T-helper 2 cell (primary cell): Measurements from ENCODE around the gene CADM1.
A peak's percentile ranks its signal among the peaks of the same experiment; 100 is the strongest.

Experiments
- DNase-seq, 5 experiments: peaks; one replicate each; pipeline versions ENCODE4 v3.0.0 to v3.0.0-alpha.2; 2012 to 2022

Gene CADM1

DNA sequence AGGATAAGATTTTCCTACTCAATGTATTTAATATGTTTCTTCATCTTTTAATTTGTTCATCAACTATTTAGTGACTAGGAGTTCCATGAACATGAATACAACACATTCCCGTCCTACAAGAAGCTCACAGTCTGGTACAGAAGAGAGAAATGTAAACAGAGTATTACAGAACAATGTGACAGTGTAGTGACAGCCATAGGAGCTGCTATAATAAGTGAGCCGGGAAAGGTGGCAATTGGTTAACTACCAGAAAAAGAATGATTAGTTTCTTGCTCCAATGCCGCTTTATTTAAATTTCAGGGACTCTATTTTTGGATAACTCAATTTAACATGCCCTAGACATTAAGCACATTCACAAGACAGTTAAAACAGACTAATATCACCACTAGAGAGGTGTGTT lies 192.3 kb downstream of the CADM1 start:
- no peak for DNase-seq

DNA sequence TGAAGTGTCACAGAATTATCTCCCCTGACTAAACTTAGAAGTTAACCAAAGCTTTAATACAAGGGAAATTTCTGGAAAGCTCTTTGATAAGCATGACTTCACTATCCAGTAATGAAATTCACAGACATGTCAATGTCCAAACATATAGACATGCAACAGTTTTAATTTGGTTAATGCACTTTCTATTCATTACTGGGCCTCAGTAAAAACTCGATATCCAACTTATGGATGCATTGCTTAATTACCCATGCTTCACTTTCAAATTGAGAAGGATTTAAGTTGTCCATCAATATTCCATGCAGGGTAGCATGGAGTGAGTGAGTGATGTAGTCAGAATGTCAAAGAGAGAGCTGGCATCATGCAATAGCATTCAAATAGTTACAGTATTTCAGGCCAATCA lies 197.5 kb downstream of the CADM1 start:
- DNase-seq = no peak

GRCh38 chr11:115304774-115305472 lies 199.3 kb downstream of the CADM1 start:
- DNase-seq = peak in 1 of 5 experiments; percentile 22

DNA sequence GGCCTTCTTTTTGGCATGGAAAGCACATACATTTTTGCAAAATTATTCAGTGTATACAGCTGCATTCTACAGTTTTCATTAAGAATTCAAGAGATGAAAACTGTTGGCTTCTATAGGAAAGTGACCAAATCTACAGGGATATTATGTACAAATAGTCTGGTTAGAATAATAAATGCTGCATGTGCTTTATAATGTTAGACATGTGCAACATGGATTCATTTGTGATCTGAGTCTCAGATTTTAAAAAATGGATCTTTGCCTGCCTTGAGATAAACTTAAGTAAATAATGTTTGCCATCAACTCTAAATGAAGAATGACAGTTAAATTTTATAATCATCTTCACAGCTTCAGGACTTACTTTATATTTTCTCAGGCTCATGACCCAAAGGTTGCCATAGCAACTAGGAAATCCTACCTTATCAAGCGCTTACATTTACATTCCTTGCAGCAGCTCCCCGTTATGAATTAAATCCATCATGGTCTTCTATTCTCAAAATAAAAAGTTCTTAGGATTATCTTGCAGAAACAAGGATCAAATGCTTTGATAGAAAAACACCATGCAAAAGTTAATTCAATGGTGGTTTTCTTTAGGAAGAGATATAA lies 200.2 kb downstream of the CADM1 start:
- no peak for DNase-seq

DNA sequence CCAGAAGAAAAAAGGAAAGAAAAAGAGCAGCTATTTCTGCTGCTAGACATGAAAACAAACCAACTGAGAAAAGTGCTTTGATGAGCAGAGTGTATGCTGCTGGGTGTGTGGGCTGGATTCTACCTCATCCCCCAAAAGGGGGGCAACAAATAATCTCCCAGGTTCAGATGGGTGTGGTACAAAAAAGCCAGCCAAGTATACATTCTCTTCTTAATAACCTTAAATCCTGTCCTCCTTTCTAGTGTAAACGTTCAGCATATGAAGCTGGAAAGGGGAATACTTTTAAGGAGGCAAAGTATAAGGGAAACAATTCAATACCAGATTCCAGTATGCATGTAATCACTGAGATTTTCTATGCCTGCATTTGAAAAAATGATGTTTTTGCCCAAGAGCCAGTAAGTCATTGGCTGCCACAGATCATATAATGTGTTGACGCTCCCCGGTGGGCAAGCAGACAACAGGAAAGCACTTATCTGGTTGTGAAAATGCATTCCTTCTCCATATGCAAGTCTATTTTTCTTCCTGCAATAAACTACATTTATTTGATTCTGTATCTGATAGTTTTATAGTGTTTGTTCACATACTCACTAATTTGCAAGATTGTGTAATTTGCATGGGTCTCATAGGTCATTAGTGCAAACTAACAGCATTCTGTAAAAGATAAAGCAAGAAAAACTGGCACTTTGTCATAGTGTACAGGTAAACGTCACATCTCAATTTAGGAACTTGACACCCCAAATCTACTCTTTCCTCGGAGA lies 201.1 kb downstream of the CADM1 start:
- no peak for DNase-seq

DNA sequence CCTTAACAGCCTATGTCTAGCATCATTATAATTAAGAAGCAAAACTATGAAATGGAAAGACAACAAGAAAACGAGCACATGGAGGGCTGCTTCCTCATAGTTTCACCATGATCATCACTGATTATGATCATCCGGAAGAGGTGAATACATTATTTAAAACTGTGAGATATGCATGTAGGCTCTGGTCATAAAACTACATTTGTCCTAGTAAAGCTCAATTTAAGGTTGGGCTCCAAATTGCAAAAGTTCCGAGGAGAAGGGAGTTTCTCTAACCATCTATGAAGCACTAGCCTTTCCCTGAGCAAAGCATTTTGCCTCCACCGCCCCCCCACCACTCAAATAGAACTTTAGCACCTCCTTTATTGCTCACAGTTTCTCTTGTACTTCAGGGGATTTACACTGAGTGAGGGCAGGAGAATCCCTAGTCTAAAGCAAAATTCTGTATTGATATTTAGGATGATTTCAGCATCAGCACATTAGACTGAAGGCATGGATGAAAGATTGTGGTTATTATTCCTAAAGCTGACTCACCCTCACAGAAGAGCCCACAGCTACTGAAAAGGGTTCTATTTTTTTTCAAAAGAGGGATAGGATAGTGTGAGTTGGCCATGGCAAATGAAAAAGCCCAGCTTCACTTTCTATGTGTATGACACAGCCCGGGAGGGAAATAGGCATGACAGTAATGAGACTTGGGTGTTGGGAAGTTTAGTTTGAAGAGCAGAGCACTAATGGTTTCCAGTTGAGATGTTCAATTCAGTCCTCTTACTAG lies 203.4 kb downstream of the CADM1 start:
- DNase-seq = no peak

DNA sequence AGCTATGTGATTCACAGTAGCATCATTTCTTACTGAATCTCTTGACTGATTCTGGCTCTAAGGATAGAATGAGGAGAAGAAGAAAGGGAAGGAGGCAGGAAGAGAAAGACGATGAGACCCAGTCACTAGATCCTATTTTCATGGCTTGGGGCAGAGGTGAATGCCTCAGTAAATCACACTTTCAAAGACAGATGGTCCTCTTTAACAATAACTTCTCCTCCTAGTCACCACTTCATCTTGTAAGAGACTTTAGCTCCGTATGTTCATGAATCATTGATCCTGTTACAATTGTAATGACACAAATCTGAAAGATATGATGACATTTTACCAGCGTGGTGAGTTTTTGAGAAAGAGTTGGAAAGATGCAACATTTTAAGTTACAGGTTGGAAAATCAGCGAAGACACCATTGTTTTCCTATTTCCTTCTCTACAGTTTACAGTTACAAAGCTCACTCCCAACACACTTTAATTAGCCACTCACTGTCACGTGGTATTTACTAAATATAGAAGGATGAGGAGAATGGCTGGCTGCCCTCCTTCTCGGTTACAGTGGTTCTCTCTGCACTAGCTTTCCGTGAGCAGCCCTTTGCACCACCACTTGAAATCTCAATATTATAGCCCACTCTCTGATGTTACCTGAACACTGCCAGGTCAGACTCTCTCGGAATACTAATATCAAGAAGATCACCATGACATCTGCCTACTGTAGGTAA lies 205.8 kb downstream of the CADM1 start:
- no peak for DNase-seq

DNA sequence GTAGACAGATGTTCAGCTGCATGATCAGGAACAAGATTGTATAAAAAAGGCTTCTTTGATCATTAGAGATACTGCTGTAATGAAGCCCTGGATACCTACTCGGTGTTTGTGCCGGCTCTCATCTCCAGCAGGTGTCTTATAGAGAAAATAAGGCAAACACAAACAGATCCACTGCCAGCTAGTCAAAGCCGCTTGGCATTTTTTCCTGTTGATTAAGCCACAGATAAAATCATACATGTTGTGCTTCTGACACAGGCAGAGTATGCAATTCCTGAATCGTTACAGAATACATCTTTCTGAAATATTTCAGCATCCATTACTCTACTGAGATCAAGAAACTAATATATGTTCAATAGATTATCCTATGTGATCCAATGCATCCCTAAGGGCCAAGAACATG lies 206.9 kb downstream of the CADM1 start:
- no peak for DNase-seq

GRCh38 chr11:115291325-115291724 lies 212.9 kb downstream of the CADM1 start:
- DNase-seq = no peak

- DNase-seq = no peak
Measured at GRCh38 chr11:115290893-115291292, 213.3 kb downstream of the CADM1 start.

DNA sequence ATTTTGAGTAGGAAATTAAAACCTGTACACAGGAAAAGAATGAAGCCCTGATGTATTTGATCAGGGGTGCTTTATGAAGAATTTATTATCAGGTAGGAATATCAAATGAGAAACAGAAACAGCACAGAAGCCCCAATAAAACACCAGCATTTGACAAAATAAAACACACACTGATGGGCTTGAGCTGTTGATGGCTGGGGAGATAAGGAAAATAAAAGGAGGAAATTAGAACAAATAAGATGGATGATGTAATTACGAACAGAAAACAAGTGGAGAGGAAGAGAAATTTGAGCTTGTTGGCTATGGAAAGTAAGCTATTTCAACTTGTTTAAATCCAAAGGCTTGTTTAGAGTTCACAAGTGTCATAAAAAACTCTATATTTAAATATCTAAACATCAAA lies 213.7 kb downstream of the CADM1 start:
- DNase-seq = no peak

GRCh38 chr11:115287266-115287665 lies 216.9 kb downstream of the CADM1 start:
- DNase-seq = no peak

DNA sequence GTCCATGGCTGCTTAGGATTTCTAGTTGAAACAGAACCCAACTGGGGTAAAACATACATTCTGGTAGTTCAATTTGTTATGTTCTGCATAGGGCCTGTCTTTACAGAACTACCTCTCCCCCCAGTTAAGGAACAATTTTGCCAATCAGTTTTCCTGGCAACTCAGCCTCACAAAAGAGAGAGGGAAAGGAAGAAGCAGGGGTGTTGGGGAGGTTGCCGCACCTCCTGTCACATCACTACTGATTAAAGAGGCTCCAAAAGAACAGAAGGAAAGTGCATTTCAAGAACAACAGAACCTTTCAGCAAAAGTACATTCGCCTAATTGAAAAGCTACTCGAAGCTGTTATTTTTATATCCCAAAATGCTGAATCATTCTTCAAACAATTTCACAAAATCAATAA lies 217.6 kb downstream of the CADM1 start:
- DNase-seq = no peak

GRCh38 chr11:115284773-115285172 lies 219.4 kb downstream of the CADM1 start:
- DNase-seq = no peak

DNA sequence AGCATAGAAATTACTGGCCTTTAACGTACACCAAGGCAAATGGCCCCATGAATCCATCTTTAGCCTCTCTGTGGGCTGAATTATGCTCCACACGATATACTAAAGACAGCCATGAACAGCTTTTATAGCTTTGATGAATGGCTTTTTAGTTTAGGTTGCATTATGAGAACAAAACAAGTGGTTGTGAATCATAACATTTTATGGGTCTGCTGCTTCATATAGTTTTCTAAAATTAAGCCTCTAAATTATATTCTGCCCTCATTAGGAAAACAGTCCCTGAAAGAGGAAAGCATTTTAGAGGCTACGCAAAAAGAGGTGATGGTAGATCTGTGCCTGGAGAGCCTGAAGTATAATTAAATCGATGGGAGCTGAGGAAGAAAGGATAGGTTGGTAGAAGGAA lies 221.3 kb downstream of the CADM1 start:
- no peak for DNase-seq

DNA sequence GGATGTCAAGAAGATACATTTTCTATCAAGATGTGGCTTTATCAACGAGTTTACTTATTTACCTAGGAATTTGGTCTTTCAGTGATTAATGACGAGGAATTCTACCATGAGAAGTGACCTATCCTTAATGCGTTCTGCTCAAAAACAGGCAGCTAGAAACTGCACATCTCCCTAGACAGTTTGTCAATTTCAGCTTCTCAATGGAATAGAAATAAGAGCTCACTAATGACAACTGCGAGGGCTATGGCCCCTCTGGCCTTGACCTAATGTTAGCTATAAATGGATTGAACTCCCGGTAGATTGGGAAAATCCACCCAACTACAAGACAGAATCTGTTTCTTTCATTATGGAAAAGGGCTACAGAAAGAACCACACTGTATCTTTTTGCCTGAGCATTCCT lies 223.4 kb downstream of the CADM1 start:
- no peak for DNase-seq

- no peak for DNase-seq
Measured at GRCh38 chr11:115279813-115280761, 224.1 kb downstream of the CADM1 start.

DNA sequence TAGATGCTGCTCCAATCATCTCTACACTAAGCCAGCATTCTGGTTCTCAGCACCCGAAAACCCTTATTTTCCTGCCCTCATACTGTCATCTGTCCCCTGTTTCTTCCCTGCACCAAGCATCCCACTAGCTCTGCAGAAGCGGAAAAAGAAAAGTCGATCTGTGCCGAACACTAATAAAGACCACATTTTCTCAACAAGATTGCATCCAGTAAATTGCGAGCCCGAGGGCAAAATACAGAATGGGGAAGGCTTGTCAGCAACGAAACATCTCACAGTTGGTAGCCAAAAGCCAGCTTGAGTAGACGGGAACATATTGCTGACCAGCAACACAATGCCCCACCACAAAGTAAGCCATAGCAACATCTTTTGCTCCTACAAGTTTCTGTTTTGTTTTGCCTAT lies 227.4 kb downstream of the CADM1 start:
- DNase-seq = no peak

DNA sequence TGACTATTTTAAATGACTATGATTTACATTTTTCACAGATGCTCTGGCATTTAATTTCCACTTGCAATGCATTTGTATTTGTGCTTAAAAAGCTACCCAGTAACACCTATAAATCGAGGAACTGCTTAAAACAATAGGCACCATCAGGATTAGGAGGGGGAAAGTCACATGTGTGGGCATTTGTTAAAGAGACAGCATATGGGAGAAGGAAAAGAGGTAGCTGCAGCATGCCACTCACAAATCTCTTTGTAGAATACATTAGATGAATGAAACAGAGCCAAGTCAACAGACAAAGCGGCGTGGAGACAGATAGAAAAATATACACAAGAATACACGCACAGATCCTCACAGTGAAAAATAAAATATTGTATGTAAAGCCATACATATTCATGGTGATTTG lies 228.0 kb downstream of the CADM1 start:
- DNase-seq = no peak

DNA sequence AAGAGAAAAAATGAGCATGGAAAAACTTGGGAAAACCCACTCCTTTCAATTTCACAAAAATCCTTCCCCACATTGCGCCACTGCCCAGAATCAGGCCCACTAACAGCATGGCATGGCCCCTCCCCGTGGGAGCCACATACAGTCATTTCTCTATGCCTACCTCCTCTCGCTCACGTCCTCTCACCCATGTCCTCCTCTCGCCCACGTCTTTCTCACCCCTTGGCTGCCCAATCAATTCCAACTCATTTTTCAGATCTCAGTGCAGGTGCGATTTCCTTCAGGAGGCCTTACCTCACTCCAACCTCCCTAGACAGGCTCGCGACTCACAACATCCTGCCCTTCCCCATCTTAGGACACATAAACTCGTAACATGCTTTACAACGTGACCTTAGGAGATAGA lies 229.2 kb downstream of the CADM1 start:
- no peak for DNase-seq

GRCh38 chr11:115272925-115273324 lies 231.3 kb downstream of the CADM1 start:
- DNase-seq = no peak
